Fibroblast of lung (primary cell): ENCODE measurements around the gene FABP6.

Experiments used
- EZH2 ChIP-seq: IDR thresholded peaks from 2 replicates; pipeline ENCODE4 v1.5.1; 2012; ENCODE audit warnings: low read length, control low read depth, mild to moderate bottlenecking; ENCODE audit errors: missing control alignments
- TF ChIP-seq, protein P1 (sequence below), 2 donors: IDR thresholded peaks in 1 of 2; conservative IDR thresholded peaks in 1 of 2; 1 replicate in 1 of 2; 2 replicates in 1 of 2; pipeline ENCODE4 v1.5.1; 2011 to 2012; ENCODE audit warnings: low read length in 2 of 2, control low read depth in 1 of 2, inconsistent platforms in 1 of 2, low read depth in 1 of 2, mild to moderate bottlenecking in 1 of 2

DNA sequence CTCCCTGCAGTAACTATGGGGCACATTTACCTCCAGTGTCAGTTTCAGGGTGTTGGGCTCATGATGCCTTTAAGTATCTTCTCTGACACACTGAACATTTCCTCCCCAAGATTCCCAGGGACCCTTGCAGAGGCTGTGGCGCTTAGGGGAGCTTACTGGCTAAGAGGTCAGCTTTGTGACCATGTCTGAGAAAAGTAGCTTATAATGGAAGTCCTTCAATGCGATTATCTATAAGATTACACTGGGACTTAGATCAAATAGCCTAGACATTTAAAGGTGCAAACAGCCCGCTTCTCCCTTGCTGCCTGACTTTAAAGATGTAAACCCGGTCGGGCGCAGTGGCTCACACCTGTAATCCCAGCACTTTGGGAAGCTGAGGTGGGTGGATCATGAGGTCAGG is 25.4 kb downstream of the FABP6 start:
- TF ChIP-seq, protein P1, sequence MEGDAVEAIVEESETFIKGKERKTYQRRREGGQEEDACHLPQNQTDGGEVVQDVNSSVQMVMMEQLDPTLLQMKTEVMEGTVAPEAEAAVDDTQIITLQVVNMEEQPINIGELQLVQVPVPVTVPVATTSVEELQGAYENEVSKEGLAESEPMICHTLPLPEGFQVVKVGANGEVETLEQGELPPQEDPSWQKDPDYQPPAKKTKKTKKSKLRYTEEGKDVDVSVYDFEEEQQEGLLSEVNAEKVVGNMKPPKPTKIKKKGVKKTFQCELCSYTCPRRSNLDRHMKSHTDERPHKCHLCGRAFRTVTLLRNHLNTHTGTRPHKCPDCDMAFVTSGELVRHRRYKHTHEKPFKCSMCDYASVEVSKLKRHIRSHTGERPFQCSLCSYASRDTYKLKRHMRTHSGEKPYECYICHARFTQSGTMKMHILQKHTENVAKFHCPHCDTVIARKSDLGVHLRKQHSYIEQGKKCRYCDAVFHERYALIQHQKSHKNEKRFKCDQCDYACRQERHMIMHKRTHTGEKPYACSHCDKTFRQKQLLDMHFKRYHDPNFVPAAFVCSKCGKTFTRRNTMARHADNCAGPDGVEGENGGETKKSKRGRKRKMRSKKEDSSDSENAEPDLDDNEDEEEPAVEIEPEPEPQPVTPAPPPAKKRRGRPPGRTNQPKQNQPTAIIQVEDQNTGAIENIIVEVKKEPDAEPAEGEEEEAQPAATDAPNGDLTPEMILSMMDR (conservative IDR thresholded peaks at IDR 0.05 in 1 of 2, IDR thresholded peaks at IDR 0.05 in 1 of 2; ENCODE audit: low read depth in 1 of 2, low read length in 2 of 2) = no peak
- TF ChIP-seq EZH2 = no peak
